Amygdala (tissue), 56 donors: ENCODE measurements around the gene RNF212.

Experiments
- DNase-seq, 56 donors: peaks; one replicate each; lab custom pipeline; 2025; lab: John Stamatoyannopoulos, UW

Gene RNF212

GRCh38 chr4:1039493-1040343 lies 73.6 kb downstream of the RNF212 start:
- DNase-seq = no peak

- DNase-seq = no peak
Observed at GRCh38 chr4:1038948-1039492, 74.3 kb downstream of the RNF212 start.

GRCh38 chr4:1036976-1037810 lies 76.2 kb downstream of the RNF212 start:
- DNase-seq = no peak

DNA sequence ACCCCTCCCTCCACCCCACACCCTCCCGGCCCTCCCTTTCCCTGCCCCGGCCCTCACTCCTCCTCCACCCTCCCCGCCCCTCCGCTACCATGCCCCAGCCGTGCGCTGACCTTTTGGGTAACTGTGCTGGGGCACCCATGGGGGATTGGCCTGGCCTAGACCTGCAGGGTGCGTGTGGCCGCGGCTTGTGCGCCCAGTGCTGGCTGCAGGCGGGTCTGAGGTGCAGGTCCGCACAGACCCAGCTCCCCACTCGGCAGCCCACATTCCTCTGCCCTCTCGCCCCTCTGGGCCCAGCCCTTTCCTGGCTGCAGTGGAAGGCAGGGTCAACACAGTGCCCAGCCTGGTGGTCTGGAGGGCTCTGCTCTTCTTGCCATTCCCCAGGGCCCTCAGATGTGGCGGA lies 77.3 kb downstream of the RNF212 start:
- no peak for DNase-seq

GRCh38 chr4:1035510-1035909 lies 77.9 kb downstream of the RNF212 start:
- DNase-seq = peak; percentile 17 to 96 (median 85)

DNA sequence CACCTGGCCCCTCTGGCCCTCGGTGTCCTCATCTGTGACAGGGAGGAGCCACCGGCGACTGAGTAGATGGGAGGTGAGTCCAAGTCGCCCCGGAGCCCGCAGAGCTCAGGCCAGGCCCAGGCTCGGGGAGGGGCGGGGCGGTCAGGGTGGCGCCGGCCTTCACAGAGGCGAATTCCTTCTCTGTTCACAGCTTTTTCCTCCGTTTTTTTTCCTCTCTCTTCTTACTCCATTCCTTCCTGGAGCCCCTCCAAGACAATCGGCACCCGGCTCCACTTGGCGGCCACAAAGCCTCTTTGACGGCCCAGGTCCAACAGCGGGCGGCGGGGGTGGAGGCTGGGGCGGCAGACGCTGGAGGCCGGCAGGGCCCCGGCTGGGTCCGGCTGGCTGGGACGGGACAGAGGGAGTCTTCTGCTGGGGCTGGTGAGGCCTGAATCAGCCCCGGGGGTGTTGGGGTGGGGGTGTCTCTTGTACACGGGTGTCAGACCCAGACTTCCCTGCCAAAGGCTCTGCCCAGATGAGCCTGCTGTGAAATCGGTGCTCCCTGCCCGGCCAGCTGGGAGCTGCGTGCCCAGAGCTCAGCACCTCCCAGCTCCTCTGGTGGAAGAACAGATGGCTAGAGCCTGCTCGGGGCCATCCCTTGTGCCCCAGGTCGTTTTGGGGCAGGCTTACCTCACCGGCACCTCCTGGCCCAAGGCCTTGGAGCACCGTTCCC lies 79.4 kb downstream of the RNF212 start:
- DNase-seq = peak in 46 of 56 donors; percentile 16 to 74 (median 53)

- no peak for DNase-seq
Observed at GRCh38 chr4:1032861-1033260, 80.5 kb downstream of the RNF212 start.

DNA sequence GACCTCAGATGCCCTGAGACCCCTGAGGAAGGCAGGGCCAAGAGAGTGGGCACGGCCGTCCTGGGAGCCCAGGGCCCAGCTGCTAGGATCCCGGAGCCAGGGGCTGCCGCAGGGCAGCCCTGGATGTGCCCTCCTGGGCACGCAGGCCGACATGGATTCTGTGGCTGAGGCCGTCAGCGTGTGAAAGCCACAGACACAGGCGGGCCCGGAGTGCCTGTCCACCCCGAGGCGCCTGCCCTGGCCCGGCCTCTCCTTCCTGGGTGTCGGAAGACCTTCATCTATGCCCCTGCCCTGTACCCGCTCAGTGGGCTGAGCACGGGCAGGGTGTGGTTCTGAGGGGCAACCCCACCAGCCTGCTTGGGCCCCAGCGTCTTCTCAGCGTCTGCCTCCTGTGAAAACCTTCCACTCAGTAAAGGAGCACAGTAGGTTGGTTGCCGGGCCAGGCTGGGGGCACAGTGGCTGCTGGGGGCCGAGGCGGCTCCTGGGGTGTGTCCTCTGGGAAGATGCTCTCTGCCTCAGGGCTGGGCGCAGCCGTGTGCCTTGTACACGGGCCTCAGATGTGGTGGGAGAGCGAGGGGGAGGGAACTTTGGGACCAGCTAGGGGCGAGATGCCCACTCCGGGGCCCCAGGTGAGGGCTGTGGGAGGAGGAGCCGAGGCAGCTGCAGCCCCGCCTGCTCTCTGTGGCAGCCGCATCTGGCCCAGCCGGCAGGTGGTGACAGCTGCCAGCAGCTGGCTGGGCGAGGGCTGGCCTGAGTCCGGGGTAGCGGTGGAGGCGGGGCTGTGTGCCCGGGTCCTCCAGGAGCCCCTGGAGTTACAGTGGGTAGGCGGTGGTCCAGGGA lies 81.2 kb downstream of the RNF212 start:
- DNase-seq = no peak

DNA sequence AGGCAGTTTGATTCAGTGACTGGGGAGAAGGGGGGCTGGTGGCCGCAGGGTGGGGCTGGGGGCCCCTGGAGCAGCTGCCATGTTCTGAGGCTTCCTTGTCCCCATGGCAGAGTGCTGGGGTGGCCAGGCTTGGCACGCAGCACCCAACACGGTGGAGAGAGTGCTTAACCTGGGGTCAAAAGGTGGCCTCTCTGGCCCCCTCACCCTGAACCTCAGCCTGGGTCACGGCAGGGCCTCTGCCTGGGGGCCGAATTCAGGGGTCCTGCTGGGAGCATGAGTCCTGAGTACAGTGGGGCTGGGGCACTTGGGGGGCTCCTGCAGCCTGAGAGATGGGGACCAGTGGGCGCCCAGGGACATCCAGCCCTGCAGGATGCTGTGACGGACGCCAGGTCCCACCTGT lies 82.0 kb downstream of the RNF212 start:
- no peak for DNase-seq

DNA sequence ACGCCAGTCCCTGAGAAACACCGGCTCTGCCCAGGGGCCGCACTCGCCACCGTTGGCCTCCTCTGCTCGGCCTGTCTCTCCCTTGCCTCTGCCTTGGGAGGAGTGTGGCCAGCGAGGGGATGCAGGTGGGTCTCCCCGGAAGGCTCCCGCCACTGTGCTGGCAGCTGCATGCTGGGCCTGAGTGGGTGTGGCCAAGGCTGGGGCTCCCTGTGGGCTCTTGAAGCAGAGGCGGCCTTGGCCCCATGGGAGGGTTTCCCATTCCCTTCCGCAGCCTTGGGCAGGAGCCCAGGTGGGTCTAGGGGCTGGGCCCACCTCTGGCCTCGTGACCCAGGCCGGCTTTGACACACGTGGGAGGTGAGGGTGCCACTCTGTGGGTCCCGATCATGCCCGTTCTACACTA lies 82.8 kb downstream of the RNF212 start:
- DNase-seq = no peak

DNA sequence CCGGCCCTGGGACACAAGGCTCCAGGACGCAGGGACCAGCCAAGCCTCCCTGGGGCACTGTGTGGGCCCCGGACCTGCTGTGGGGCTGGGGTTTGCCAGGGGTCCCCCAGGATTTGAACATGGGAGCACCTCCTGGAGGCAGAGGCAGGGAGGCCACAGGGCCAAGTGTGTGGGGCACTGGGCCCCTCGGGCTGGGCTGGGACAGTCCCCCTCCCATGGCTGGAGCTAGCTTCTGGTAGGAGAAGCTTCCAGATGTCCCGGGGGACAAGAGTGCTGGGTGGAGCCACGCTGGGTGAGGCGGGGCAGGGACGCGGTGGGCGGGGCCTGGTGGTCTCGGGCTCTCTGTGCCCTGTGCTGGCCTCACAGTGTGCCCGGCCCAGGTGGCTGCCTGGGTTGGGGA lies 83.3 kb downstream of the RNF212 start:
- no peak for DNase-seq

DNA sequence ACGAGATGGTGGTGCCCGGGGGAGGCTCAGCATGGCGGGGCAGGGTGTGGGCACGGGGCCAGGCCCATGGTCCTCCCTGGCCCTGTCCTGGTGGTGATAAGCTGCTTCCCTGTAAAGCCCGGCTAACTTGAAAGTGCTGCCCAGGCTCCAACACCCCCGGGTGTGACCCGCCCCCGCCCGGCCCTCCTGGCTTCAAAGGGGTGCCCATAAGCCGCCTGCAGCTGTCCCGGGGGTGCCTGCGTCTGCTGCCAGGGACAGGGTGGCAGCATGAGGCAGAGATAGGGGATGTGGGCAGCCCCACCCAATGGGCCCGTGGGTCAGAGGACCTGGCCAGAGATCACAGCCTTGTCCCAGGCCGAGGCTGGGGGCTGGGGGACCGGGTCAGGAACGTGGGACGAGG lies 83.8 kb downstream of the RNF212 start:
- DNase-seq = no peak

- DNase-seq = no peak
Observed at GRCh38 chr4:1028574-1029220, 84.7 kb downstream of the RNF212 start.

DNA sequence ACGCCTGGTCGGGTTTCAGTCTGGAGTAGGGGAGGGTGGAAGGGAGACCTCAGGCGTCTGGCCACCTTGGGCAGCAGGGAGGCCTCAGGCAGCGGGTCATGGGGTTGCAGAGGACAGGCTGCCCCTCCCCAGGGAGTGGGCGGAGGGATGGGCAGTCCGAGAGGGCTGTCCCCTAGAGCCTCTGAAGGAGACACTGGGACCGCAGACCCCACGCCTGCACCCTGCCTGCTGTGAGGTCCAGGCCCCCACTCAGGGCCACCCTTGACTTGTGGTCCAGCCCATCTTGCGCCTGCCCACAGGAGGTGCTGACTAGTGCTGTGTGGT lies 85.5 kb downstream of the RNF212 start:
- no peak for DNase-seq

- DNase-seq = no peak
Observed at GRCh38 chr4:1027219-1027914, 86.0 kb downstream of the RNF212 start.

DNA sequence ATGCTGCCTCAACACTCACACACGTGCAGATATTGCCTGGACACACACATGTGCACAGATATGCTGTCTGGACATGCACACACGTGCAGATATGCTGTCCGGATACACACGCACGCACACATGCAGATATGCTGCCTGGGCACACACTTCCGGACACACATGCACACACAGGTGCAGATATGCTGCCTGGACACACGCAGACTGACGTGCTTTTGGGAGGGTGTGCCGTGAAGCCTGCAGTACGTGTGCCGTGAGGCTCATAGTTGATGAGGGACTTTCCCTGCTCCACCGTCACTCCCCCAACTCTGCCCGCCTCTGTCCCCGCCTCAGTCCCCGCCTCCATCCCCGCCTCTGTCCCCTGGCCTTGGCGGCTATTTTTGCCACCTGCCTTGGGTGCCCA lies 87.2 kb downstream of the RNF212 start:
- no peak for DNase-seq

- no peak for DNase-seq
Observed at GRCh38 chr4:1024882-1025545, 88.3 kb downstream of the RNF212 start.
